NOMO-1 treated with dmso at 0.1 percent for 144 hours (cell line): ENCODE data around the gene TEKT4.
"Not testable (repeated sequence)": the region's sequence is repeated elsewhere in the genome, so short reads cannot be mapped to it uniquely, and the experiment has no call there.

Experiments
- DNase-seq: peaks from one replicate; lab custom pipeline; 2025; ENCODE audit not compliant: unreplicated experiment; lab: John Stamatoyannopoulos, UW

Gene TEKT4, protein sequence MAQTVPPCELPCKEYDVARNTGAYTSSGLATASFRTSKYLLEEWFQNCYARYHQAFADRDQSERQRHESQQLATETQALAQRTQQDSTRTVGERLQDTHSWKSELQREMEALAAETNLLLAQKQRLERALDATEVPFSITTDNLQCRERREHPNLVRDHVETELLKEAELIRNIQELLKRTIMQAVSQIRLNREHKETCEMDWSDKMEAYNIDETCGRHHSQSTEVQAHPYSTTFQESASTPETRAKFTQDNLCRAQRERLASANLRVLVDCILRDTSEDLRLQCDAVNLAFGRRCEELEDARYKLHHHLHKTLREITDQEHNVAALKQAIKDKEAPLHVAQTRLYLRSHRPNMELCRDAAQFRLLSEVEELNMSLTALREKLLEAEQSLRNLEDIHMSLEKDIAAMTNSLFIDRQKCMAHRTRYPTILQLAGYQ

DNA sequence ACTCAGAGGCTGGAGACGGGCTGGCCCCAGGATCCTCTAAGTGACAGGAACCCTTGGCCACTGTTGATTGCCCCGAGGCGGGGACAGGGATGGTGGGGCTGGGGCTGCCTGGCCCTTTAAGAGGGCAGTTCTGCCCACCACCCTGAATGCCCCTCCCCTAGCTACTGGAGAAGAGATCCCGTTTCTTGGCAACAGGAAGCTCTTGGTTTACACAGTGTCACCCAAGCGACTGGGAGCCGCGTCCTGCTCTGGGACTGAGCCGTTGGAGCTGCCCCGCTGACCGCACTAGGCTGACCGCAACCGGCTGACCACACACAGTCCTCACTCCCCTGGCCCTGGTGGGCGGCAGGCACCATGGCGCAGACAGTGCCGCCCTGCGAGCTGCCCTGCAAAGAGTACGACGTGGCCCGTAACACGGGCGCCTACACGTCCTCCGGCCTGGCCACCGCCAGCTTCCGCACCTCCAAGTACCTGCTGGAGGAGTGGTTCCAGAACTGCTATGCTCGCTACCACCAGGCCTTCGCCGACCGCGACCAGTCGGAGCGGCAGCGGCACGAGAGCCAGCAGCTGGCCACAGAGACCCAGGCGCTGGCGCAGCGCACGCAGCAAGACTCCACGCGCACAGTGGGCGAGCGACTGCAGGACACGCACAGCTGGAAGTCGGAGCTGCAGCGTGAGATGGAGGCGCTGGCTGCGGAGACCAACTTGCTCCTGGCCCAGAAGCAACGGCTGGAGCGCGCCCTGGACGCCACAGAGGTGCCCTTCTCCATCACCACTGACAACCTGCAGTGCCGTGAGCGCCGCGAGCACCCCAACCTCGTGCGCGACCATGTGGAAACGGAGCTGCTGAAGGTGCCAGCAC lies at the start of gene TEKT4:
TSS of gene TEKT4 (plus strand) at position 205 of the 862 bp plus-strand sequence. CDS start at position 355, 150 bp downstream.
- no peak for DNase-seq

DNA sequence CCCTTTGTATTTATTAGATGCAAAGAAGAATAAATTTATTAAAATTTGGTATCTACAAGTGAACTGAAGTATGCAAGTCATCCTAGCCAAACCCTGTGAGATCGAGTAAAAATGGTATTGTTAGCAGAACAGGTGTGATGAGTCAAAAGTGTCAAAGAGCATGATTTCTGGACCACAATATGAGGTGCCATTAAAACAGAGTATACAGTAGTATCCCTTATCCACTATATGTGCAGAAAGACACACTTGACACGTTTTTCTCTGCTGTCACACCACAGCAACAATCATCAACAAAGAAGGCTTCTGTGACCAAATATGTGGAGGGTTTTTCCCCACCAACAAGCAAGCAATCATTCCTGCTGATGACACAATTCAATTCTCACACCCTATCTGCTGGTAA lies 32.0 kb upstream of the TEKT4 start:
- not testable (repeated sequence) for DNase-seq

DNA sequence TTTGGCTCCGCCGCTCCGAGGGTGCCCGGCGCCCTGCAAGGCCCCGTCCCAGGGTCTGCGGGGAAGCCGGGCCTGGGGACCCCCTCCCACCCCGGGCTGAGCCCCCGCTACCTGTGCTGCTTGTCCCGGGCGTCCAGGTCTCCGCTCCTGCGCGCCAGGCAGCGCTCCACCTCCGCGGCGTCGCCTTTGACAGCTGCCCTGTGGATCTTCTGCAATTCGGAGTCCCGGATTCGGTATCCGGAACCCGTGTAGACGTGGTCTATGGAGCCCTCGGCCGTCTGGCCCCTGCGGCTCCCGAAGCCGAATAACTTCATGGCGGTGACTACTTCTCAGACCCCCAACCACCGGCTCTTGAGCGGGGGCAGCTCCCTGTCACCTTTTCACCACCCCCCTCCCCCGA lies 14.4 kb upstream of the TEKT4 start:
- not testable (repeated sequence) for DNase-seq

DNA sequence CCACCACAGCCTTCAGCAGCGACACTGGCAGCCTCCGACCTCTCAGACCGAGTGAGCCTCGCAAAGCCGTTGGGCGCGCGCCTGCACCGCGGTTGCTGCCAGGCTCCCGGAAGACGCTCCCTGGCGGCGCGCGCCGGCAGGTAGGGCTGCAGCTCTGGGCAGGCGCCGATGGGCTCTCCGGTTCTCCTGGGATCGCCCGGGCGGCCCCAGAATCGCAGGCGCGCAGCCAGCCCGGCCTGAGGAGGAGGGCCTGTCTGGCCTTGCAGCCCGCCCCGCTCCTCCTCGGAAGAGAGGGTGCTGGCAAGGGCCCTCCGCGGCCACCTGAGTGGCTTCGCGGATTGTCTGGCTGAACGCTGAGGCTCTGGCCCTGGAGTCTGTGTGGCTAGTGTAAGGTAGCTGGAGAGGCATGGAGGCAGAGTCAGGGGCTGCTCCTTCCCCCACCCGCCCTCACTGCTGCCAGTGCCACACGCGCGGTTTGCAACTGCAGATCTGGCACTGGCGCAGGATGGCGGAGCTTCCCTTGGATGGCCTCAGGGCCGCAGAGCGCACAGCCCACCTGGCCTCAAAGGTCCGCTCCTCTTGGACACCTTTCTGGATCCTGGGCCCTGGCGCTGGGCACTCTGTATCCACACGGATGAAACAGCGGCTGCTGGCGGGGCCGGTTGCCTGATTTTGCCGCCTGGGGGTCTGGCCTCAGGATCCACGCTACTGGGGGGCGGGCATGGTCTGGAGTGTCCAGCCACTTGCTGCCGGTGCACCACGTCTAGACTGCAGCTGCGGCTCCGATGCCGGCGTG lies 13.7 kb upstream of the TEKT4 start:
- DNase-seq = not testable (repeated sequence)

DNA sequence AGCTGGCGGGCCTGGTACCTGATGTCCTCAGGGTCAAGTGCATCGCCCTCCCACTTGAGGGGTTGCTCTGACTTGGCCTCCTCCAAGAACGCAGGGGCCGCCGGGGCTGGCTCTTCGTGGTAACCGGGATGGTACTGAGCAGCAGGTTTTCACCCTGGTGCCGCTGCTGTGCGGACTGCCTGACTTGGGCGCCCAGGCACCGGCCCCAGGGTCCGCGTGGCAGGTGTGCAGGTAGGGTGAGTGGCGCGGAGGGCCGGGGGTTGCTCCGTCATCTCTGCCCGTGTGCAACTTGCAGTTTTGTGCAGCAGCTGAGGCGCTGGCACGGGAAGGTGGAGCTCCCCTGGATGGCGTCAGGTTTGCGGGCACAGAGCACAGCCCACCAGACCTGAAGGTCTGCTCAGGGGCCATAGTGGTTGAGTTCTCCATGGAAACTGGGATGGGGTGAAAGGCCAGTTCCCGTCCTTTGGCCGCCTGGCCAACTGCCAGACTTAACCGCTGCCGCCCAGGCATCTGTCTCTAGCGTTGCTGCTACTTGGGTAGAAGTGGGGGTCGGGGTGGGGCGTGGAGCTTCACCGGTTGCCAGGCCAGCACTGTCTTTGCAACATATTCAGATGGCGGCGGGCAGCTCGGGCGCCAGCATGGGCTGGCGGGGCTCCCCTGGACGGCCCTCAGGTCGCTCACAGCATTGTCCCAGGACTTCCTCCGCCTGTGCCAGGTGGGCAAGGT lies 12.9 kb upstream of the TEKT4 start:
- DNase-seq = not testable (repeated sequence)

DNA sequence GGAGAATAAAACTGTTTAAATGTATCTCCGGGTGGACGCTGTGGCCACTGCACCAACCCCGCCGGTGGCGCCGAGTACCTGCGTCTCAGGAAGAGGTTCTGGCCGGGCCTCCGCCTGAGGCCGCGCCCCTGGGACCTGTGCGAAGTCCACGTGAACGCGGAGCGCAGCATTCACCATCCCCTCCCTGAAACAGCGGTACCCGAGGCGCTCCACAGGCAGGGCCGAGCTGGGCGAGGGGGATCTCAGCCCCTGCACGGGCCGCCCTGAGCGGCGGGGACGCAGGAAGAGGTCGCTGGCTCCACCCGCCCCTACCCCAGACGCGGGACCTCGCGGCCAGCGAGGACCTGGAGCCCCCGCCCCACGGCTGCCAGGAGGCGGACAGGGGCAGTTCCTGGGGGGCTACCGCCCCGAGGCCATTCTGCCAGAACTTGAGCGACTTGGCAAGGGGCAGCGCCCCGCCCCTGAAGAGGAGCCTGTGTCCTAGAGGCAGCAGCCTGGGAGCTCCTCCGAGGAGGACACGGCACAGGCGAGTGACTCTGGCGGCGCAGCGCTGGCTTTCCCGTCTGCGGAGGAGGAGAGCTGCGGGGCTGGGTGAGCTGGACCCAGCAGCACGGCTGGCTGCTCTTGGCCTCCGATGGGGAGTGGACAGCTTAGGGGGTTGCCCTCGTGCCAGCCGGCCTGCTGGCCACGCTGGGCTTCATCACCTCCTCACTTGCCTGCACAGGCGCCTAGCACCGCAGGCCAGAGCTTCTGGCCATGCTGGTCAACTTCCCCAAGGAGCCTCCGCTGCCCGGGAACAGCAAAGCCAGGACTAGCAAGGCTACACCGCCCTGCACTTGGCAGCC lies 9.7 kb upstream of the TEKT4 start:
- no peak for DNase-seq

DNA sequence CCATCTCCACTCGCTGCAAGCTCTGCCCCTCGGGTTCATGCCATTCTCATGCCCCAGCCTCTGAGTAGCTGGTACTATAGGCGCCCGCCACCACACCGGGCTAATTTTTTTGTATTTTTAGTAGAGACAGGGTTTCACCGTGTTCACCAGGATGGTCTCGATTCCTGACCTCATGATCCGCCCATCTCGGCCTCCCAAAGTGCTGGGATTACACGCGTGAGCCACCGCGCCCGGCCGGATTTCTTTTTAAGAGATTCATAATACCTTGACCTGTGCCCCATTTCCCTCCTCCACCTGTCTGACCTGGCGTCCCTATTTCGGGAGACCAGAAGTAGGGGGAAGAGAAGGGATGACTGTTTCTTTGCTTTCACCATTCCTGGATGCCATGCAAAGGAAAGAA lies 8.3 kb upstream of the TEKT4 start:
- not testable (repeated sequence) for DNase-seq

DNA sequence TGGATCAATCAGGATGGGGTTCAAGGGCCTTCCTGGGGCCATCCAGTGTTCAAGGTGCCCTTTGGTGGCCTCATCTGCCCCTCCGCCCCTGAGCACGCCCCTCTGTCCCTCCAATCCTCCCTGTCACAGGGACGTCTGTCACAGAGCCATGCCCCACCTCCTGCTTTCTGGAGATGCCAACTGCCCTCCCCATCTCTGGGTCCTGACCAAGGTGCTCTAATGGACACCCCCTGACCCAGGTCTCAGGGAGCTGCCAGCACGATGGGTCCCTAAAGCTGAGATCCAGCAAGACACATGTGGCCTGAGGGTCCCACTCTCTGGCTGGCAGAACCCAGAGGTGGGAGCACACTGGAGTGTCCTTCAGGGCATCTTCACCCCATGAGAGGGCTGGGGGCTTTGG lies 2.1 kb upstream of the TEKT4 start:
- DNase-seq = no peak

DNA sequence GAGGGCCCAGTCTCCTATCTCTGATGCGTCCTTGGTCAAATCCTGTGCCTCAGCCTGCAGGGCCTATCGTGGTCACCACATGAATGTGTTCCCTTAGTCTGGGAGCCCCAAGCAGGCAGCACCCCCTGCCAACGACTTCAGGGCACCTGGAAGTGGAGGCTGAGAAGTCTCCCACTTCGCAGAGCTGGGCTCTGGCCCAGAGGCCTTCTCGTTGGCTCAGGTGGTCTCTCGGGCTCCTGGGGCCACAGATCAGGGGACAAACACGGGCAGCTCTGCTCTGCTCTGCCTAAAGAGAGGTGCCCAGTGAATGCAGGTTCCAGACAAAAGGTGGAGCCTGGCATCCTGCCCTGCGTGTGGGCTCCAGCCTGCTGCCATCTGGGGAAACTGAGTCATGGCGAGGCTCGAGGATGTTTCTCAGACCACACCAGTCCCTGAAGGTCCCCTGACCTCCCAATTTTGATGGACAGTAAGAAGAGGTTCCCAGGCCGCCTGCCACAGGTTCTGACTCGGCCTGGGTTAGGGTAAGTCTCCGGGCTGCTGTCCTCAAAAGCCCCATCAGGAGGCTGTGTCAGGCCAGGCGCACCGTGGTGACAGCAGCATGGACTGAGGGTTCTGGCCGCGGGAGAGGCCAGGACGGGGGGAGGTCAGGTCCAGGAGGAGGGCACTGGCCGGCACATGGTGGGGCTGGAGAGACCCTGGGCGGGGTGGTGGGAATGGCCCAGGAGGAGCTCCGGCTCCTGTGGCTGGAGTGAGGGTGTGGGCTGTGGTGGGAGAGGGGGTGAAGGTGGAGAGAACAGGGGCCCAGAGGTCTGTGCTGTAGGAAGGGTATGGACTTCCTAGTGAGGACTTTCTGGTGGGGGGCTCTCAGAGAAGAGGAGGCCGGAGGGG lies 1.4 kb upstream of the TEKT4 start:
- no peak for DNase-seq

DNA sequence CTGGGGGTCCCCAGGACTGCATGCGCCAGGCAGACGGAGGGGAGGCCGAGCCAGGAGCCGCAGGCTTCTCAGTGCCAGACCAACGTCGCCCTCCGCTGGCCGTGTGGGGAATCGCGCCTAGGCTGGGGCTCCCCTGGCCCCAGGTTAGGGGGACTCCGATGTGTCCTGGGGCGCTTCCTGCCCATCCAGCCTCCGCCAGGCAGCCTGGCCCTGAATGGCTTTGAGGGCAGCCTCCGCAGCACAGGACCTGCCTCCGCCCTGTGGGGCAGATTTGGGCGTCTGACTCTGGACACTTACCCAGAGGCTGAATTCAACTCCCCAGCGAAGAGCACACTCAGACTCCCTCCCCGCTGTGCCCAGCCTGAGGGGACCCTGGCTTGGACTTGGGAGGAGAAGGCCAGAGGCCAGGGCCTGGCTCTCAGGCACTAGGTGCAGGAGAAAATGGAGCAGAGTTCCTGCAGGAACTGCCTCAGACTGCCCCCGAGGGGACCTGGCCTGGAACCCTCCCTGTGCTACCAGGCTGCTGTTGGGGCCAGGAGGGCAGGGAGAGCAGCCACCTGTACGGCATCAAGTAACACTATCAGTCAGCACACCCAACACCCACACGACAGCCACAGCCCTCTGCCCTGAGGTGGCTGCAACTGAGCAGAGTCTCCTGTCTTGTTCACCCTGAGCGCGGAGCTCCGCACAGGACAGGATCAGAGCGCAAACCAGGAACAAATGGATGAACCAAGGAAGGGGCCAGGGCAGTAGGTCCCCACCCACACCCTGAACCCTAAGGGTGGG lies 597 bp upstream of the TEKT4 start:
- DNase-seq = no peak

DNA sequence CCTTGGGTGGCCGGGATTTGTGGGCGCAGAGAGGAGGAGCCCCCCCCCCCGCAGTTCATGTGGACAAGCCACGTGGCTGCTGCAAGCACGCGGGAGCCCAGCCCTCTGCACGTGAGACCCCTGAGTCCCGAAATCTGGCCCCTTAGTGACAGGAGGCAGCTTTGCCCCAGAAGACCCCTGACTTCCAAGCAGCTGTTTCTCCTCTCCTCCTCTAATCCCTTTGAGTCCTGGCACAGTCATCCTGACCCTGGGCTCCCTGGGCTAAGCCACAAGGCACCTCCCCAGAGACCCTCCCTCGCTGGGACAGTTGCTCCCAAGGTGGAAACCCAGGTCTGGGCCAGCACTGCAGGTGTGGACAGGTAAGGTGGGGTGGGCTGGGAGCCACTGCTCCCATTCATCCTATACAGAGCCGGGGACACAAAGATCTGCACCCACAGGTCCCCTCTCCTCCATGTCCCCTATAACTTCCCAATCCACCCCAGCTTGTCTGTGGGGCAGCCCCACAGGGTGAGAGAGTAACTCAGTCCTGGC lies 923 bp downstream of the TEKT4 start:
- no peak for DNase-seq

DNA sequence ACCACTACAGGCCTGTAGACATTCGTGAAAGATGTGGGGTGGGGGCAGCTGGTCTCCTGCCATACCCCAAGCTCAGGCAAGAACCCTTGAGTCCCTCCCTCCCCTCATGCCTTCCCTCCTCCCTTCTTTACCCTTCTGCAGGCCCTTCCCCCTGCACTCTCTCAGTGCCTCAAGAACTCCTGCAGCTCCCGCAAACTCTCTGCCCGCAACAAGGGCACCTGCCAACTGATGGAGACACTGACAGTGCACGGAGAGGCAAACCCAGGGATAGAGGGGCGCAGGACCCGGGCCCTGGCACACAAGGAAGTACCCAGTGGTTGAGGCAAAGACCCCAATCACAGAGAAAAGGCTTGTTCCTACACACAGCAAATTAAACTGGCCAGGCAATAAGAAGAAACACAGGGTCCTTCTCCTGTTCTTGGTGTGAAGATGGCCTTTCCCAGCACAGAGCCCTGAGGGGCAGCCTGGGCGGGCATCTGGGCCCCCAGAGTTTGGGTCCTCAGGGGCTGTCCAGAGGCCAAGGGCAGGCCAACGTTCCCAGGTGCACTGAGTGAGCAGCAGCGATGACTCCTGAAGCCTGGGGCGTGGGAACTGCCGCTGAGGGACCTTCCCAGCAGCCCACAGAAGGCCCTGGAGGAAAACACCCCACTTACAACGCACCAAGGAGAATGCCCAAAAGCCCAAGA lies 1.6 kb downstream of the TEKT4 start:
- DNase-seq = no peak

DNA sequence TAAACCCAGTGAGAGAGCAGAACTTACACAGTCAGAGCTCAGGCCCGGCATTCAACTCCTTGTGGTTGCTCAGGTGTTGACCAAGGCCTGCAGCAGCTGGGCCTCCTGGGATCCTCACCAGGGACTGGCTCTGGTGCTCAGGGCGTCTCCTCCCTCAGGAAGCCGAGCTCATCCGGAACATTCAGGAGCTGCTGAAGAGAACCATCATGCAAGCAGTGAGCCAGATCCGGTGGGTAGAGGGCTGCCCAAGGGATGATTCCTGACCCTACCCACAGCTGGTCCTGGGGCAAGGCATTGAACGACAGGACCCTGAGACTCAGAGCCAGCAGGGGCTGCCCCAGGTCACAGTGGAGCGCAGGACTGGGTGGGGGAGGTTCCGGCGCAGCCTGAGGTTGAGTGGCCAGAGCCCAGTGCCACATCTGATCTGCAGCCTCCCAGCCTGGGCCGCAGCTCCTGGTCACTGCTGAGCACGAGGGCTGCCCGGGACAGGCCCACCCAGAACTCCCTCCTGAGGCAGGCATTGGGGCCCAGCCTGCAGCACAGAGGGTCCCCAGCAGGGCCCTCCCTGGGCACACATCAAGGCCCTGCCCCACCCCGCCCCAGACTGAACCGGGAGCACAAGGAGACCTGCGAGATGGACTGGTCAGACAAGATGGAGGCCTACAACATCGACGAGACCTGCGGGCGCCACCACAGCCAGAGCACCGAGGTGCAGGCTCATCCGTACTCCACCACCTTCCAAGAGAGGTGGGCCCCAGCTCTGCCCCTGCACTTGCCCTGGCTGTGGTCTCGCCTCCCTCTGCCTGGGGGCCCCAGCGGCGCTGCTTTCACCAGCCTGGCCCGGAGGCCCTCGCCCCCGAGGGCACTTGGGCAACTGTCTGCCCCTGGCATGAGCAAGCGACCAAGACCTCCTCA lies 2.4 kb downstream of the TEKT4 start:
- DNase-seq = no peak

DNA sequence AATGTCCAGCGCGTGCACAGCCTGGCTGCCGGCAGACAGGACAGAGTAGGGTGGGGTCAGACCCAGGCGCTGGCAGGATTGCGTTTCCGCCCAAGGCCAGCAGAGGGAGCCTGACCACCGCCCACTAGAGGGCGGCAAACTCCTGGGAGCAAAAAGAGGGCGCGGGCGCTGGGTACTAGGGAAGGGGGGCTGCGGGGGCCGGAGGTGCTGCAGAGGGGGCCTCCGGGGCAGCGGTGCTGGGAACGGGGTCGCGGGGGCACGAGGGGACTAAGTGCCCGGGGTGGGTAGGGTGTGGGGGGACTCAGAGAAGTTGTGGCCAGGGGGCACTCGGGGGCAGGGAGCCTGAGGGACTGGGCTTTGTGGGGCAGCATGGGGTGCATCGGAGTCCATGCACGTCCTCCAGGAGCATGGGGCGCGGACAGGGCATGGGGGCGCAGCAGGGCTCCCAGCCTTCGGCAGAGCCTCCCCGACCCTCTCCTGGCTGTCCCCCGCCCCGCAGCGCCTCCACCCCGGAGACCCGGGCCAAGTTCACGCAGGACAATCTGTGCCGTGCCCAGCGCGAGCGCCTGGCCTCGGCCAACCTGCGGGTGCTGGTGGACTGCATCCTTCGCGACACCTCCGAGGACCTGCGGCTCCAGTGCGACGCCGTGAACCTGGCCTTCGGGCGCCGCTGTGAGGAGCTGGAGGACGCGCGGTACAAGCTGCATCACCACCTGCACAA lies 3.2 kb downstream of the TEKT4 start:
- DNase-seq = no peak

DNA sequence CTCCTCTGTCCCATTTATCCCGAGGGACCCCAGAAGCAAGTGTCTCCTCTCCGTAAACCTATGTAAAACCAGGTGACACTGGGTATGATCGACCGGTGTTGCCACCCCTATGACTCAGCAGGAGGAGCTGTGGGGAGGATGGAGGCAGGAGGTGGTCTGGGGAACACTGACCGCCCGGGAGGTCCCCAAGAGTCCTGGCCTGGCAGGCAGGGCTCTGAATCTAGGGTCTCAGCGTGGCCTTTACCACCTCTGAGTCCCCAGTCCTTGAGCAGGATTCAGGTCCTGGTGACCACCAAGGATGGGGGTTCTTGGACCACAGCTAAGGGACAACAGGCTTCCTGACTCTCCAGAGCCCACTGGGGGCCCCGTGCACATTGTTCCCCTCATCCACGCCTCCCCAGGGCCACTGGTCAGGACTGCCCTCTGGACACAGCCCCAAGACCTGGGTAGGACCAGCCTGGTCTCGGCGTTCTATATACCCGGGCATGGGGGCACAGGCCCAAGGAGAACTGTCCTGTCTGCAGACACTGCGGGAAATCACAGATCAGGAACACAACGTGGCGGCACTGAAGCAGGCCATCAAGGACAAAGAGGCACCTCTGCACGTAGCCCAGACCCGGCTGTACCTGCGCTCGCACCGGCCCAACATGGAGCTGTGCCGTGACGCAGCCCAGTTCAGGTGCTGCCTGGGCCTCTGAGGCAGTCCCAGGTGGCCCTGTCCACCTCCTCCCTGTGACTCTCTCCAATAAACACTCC lies 4.0 kb downstream of the TEKT4 start:
- no peak for DNase-seq
